Measurements from ENCODE around the gene DIAPH2.

Gene DIAPH2

DNA sequence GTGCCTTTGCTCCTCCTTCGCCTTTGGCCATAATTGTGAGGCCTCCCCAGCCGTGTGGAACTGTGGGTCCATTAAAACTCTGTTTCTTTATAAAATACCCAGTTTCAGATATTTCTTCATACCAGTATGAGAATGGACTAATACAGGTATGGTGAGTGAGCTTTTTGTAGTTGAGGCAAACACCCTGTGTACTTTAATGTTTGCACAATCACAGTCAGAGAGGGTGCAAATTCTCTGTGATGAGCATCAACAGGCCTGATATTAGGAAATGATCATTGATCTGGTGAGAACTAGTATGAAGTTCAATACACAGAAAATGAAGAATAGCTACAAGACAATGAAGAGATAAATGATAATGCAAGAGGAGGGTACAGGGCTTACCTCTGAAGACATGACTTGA is 943.7 kb downstream of the DIAPH2 start:
- TF ChIP-seq ZNF514 (tag by site-specific recombination; IDR thresholded peaks at IDR 0.05): no peak
- H3K9me3 ChIP-seq (ENCODE audit: control insufficient read depth, insufficient read depth, low read depth, low read length): no peaks in the 10 kb centered on the region
- no peak overlapping the region for H3K27ac ChIP-seq (ENCODE audit: extremely low read depth, low read depth, low read length)
- POLR2A ChIA-PET: no interaction called here
- CTCF ChIA-PET: interaction anchor here (1.1 kb wide), 1 partner anchor 21 kb away, joined by 3 read pairs; no protein-coding TSS in a partner anchor
- no peaks in the 10 kb centered on the region for H3K4me1 ChIP-seq (ENCODE audit: control insufficient read depth, insufficient read depth, low read length)
- H3K36me3 ChIP-seq (ENCODE audit: control insufficient read depth in 2 of 2, insufficient read depth in 1 of 2, low read length in 2 of 2): no peaks in the 10 kb centered on the region
- no peak overlapping the region for H3K4me3 ChIP-seq (ENCODE audit: low read depth, low read length)

DNA sequence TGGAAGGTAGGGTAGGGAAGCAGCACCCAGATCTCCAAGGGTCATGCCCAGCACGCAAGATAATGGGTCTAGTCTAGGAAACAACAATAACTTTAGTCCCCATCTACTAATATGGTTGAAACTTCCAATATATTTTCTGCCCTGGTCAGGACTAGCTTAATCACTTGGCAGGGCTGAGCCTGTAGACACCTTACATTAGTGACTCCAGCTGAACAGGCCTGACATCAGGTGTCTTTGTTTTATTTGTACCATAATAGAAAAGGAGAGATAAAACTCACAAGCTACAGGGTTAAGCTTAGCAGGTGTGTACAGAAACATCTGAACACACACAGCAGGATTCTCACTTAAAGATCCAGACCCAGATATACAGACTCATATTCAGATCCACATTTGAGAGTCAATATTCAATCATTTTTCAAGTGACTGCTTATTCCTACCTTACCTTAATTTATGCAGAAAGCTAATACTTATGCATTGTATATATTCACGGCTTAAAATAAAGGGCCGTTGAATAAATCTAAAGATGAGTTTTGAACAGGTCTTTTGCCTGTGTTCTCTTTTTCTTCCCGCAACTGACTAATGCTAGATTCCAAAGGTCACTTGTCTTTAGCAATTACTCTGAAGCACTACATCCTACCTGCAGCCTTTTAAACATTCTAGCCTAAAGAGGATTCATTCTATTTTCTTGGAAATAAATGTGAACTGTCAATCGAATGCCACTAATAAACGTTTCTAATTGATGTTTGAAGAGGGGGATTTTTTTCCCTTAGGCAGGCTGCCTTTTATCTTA is 944.4 kb downstream of the DIAPH2 start:
- H3K9me3 ChIP-seq (ENCODE audit: control insufficient read depth, insufficient read depth, low read depth, low read length): no peaks in the 10 kb centered on the region
- CTCF ChIA-PET: interaction anchor here (1.1 kb wide), 1 partner anchor 22 kb away, joined by 3 read pairs; no protein-coding TSS in a partner anchor
- H3K36me3 ChIP-seq (ENCODE audit: control insufficient read depth in 2 of 2, insufficient read depth in 1 of 2, low read length in 2 of 2): no peaks in the 10 kb centered on the region
- H3K4me1 ChIP-seq (ENCODE audit: control insufficient read depth, insufficient read depth, low read length): no peaks in the 10 kb centered on the region
- no peak overlapping the region for H3K27ac ChIP-seq (ENCODE audit: extremely low read depth, low read depth, low read length)
- POLR2A ChIA-PET: no interaction called here
- TF ChIP-seq ZNF670 (tag by site-specific recombination; IDR thresholded peaks at IDR 0.05; ENCODE audit: low read depth) (no peak), ZSCAN23 (tag by site-specific recombination; IDR thresholded peaks at IDR 0.05) (no peak), ZNF514 (tag by site-specific recombination; IDR thresholded peaks at IDR 0.05) (no peak), ZNF239 (tag by site-specific recombination; IDR thresholded peaks at IDR 0.05) (no peak)
- H3K4me3 ChIP-seq (ENCODE audit: low read depth, low read length): no peak overlapping the region

DNA sequence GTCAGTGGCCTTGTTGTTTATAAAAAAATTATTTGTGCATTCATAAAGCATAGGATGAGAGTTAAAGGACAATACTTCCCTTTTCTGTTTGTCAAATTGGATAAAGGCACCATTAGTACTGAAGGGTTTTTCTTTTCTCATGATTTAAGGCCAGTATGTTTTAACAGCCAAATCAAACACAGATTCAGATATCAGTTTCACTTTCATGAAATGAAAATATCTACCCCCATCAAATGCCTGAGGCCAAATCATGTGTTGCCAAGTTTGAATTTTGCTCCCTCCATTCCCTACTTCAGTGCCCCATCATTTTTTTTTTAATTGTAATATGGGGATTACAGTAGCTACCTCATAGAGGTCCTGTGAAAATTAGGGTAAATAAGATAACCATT is 944.9 kb downstream of the DIAPH2 start:
- no peaks in the 10 kb centered on the region for H3K36me3 ChIP-seq (ENCODE audit: control insufficient read depth in 2 of 2, insufficient read depth in 1 of 2, low read length in 2 of 2)

More for the DNA sequence above, 944.9 kb downstream of the DIAPH2 start:
- TF ChIP-seq, protein P1, sequence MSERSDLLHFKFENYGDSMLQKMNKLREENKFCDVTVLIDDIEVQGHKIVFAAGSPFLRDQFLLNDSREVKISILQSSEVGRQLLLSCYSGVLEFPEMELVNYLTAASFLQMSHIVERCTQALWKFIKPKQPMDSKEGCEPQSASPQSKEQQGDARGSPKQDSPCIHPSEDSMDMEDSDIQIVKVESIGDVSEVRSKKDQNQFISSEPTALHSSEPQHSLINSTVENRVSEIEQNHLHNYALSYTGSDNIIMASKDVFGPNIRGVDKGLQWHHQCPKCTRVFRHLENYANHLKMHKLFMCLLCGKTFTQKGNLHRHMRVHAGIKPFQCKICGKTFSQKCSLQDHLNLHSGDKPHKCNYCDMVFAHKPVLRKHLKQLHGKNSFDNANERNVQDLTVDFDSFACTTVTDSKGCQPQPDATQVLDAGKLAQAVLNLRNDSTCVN (tag by site-specific recombination; optimal IDR thresholded peaks at IDR 0.05): no peak
- TF ChIP-seq, protein P2, sequence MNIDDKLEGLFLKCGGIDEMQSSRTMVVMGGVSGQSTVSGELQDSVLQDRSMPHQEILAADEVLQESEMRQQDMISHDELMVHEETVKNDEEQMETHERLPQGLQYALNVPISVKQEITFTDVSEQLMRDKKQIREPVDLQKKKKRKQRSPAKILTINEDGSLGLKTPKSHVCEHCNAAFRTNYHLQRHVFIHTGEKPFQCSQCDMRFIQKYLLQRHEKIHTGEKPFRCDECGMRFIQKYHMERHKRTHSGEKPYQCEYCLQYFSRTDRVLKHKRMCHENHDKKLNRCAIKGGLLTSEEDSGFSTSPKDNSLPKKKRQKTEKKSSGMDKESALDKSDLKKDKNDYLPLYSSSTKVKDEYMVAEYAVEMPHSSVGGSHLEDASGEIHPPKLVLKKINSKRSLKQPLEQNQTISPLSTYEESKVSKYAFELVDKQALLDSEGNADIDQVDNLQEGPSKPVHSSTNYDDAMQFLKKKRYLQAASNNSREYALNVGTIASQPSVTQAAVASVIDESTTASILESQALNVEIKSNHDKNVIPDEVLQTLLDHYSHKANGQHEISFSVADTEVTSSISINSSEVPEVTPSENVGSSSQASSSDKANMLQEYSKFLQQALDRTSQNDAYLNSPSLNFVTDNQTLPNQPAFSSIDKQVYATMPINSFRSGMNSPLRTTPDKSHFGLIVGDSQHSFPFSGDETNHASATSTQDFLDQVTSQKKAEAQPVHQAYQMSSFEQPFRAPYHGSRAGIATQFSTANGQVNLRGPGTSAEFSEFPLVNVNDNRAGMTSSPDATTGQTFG (tag by site-specific recombination; IDR thresholded peaks at IDR 0.05; ENCODE audit: borderline replicate concordance): no peak
- TF ChIP-seq ZNF76 (tag by site-specific recombination; IDR thresholded peaks at IDR 0.05; ENCODE audit: borderline replicate concordance, low read depth) (no peak), YY2 (tag by site-specific recombination; IDR thresholded peaks at IDR 0.05) (no peak), BCL11A (tag by site-specific recombination; IDR thresholded peaks at IDR 0.05; ENCODE audit: low read depth) (no peak), ZNF394 (tag by site-specific recombination; IDR thresholded peaks at IDR 0.05; ENCODE audit: borderline replicate concordance) (no peak), ZFHX2 (tag by site-specific recombination; conservative IDR thresholded peaks at IDR 0.05) (no peak), GLI4 (tag by site-specific recombination; IDR thresholded peaks at IDR 0.05) (no peak), ZNF121 (tag by site-specific recombination; IDR thresholded peaks at IDR 0.05) (no peak), ZNF350 (tag by site-specific recombination; IDR thresholded peaks at IDR 0.05) (no peak), ZNF16 (tag by site-specific recombination; IDR thresholded peaks at IDR 0.05; ENCODE audit: low read depth) (no peak), ZNF416 (tag by site-specific recombination; IDR thresholded peaks at IDR 0.05) (no peak), ZNF501 (tag by site-specific recombination; IDR thresholded peaks at IDR 0.05) (no peak), ZBTB1 (tag by site-specific recombination; IDR thresholded peaks at IDR 0.05) (no peak)
- TF ChIP-seq, protein P3, sequence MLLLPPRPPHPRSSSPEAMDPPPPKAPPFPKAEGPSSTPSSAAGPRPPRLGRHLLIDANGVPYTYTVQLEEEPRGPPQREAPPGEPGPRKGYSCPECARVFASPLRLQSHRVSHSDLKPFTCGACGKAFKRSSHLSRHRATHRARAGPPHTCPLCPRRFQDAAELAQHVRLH (tag by site-specific recombination; IDR thresholded peaks at IDR 0.05): no peak
- TF ChIP-seq, protein P4, sequence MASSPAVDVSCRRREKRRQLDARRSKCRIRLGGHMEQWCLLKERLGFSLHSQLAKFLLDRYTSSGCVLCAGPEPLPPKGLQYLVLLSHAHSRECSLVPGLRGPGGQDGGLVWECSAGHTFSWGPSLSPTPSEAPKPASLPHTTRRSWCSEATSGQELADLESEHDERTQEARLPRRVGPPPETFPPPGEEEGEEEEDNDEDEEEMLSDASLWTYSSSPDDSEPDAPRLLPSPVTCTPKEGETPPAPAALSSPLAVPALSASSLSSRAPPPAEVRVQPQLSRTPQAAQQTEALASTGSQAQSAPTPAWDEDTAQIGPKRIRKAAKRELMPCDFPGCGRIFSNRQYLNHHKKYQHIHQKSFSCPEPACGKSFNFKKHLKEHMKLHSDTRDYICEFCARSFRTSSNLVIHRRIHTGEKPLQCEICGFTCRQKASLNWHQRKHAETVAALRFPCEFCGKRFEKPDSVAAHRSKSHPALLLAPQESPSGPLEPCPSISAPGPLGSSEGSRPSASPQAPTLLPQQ (tag by site-specific recombination; IDR thresholded peaks at IDR 0.05): no peak
- TF ChIP-seq, protein P5, sequence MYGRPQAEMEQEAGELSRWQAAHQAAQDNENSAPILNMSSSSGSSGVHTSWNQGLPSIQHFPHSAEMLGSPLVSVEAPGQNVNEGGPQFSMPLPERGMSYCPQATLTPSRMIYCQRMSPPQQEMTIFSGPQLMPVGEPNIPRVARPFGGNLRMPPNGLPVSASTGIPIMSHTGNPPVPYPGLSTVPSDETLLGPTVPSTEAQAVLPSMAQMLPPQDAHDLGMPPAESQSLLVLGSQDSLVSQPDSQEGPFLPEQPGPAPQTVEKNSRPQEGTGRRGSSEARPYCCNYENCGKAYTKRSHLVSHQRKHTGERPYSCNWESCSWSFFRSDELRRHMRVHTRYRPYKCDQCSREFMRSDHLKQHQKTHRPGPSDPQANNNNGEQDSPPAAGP (tag by site-specific recombination; IDR thresholded peaks at IDR 0.05): no peak
- TF ChIP-seq, protein P6, sequence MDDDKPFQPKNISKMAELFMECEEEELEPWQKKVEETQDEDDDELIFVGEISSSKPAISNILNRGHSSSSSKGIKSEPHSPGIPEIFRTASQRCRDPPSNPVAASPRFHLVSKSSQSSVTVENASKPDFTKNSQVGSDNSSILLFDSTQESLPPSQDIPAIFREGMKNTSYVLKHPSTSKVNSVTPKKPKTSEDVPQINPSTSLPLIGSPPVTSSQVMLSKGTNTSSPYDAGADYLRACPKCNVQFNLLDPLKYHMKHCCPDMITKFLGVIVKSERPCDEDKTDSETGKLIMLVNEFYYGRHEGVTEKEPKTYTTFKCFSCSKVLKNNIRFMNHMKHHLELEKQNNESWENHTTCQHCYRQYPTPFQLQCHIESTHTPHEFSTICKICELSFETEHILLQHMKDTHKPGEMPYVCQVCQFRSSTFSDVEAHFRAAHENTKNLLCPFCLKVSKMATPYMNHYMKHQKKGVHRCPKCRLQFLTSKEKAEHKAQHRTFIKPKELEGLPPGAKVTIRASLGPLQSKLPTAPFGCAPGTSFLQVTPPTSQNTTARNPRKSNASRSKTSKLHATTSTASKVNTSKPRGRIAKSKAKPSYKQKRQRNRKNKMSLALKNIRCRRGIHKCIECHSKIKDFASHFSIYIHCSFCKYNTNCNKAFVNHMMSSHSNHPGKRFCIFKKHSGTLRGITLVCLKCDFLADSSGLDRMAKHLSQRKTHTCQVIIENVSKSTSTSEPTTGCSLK (tag by site-specific recombination; IDR thresholded peaks at IDR 0.05): no peak
- Histone ChIP-seq H3K4me3 (ENCODE audit: low read depth, low read length) (no peak overlapping the region), H3K4me1 (ENCODE audit: control insufficient read depth, insufficient read depth, low read length) (no peaks in the 10 kb centered on the region), H3K27ac (ENCODE audit: extremely low read depth, low read depth, low read length) (no peak overlapping the region), H3K9me3 (ENCODE audit: control insufficient read depth, insufficient read depth, low read depth, low read length) (no peaks in the 10 kb centered on the region)
- CTCF ChIA-PET: no interaction called here
- POLR2A ChIA-PET: no interaction called here

Data from HEK293 (cell line).